HL-60 (cell line): Measurements from ENCODE around the gene TAF13.

Experiments used
- POLR2AphosphoS5 ChIP-seq: IDR thresholded peaks from 2 replicates; pipeline ENCODE4 v1.6.1; 2012; ENCODE audit warnings: low read depth
- TF ChIP-seq, protein P1 (sequence below): IDR thresholded peaks from one replicate; pipeline ENCODE4 v1.5.1; 2011; ENCODE audit warnings: low read length, control low read depth, inconsistent platforms; ENCODE audit not compliant: insufficient read depth

DNA sequence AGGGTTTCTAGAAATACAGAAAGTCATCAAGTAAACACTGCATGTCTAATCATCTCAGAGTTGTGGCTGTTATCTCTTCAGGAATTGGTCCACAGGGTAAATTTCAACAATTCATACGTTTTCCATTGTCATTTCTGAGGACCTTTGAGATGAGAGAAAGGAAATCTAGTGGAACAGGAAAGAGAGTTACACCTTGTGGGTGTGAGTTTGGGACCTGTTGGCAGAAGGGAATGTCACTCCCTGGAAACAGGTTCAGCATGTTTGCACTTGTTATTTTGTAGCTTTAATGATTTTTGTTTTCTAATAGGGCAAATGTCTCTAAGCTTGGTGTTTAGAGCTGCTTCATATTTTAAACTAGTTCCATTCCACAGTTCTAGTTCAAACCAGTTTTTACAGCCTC, 20.3 kb upstream of the TAF13 start:
- TF ChIP-seq, protein P1, sequence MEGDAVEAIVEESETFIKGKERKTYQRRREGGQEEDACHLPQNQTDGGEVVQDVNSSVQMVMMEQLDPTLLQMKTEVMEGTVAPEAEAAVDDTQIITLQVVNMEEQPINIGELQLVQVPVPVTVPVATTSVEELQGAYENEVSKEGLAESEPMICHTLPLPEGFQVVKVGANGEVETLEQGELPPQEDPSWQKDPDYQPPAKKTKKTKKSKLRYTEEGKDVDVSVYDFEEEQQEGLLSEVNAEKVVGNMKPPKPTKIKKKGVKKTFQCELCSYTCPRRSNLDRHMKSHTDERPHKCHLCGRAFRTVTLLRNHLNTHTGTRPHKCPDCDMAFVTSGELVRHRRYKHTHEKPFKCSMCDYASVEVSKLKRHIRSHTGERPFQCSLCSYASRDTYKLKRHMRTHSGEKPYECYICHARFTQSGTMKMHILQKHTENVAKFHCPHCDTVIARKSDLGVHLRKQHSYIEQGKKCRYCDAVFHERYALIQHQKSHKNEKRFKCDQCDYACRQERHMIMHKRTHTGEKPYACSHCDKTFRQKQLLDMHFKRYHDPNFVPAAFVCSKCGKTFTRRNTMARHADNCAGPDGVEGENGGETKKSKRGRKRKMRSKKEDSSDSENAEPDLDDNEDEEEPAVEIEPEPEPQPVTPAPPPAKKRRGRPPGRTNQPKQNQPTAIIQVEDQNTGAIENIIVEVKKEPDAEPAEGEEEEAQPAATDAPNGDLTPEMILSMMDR, result no peak
- no peak for TF ChIP-seq POLR2AphosphoS5
